ENCODE results near the gene MZT2A. TPM values are rescaled to one million over a fixed set of nuclear protein-coding genes. Genes with fewer than 3 reads are reported as not detected.
"Not testable (repeated sequence)": the region's sequence is repeated elsewhere in the genome, so short reads cannot be mapped to it uniquely, and the experiment has no call there.

The MZT2A gene
- polyA plus RNA-seq, 3 donors: 11.1 to 26.0 (median 13.6) TPM

GRCh38 chr2:131488306-131489205, 3.6 kb downstream of the MZT2A start:
- DNase-seq: no peak
- H3K27ac ChIP-seq (ENCODE audit: low read depth in 1 of 2, low read length in 2 of 2): no peak overlapping the region
- H3K9ac ChIP-seq (ENCODE audit: insufficient read depth, low read length, poor library complexity, severe bottlenecking): no peak overlapping the region
- Mint-ChIP-seq H3K4me3 (no peak overlapping the region), H3K9me3 (peaks cover 0 to 2% (median 0%) of the 10 kb centered on the region in 7 donors), H3K27me3 (ENCODE audit: low read depth in 3 of 3) (peaks cover 0 to 3% (median 0%) of the 10 kb centered on the region in 3 donors), H3K4me1 (peaks cover 16% of the 10 kb centered on the region), H3K36me3 (peaks cover 4 to 10% of the 10 kb centered on the region in 2 donors), H3K27ac (no peak overlapping the region)
- H3K4me1 ChIP-seq (ENCODE audit: control insufficient read depth in 1 of 2, insufficient read depth in 2 of 2, low read length in 2 of 2): peaks cover 13 to 20% of the 10 kb centered on the region in 2 donors
- no peaks in the 10 kb centered on the region for H3K9me3 ChIP-seq (replicated peaks in 1 of 2; ENCODE audit: control insufficient read depth in 1 of 2, insufficient read depth in 1 of 2, low read length in 2 of 2)
- WGBS (ENCODE audit: insufficient coverage): 88% methylated on average over 10 of the region's 14 CpGs
- no peak overlapping the region for H3K4me2 ChIP-seq (replicated peaks; ENCODE audit: extremely low read depth, low read length, poor library complexity, severe bottlenecking)
- no peak overlapping the region for H3K4me3 ChIP-seq (replicated peaks in 1 of 3; ENCODE audit: low read depth in 2 of 3, low read length in 3 of 3)
- H3K27me3 ChIP-seq (ENCODE audit: control insufficient read depth in 2 of 2, insufficient read depth in 2 of 2, low read length in 2 of 2): no peaks in the 10 kb centered on the region
- TF ChIP-seq CTCF (IDR thresholded peaks at IDR 0.05): no peak
- no peaks in the 10 kb centered on the region for H4K20me1 ChIP-seq (ENCODE audit: insufficient read depth, low read length)
- no peak overlapping the region for H2AFZ ChIP-seq (ENCODE audit: insufficient read depth, low read depth, low read length, poor library complexity, severe bottlenecking)
- peaks cover 28% of the 10 kb centered on the region for H3K79me2 ChIP-seq (ENCODE audit: insufficient read depth, low read length)
- H3K36me3 ChIP-seq (replicated peaks in 1 of 2; ENCODE audit: control insufficient read depth in 1 of 2, insufficient read depth in 2 of 2, low read length in 2 of 2): no peaks in the 10 kb centered on the region
- intact Hi-C loops (cut with micrococcal nuclease): no loop called here

GRCh38 chr2:131486201-131486902, 5.8 kb downstream of the MZT2A start:
- H2AFZ ChIP-seq (ENCODE audit: insufficient read depth, low read depth, low read length, poor library complexity, severe bottlenecking); H3K9ac ChIP-seq (ENCODE audit: insufficient read depth, low read length, poor library complexity, severe bottlenecking); H3K9me3 ChIP-seq (replicated peaks in 1 of 2; ENCODE audit: control insufficient read depth in 1 of 2, insufficient read depth in 1 of 2, low read length in 2 of 2); H3K27ac ChIP-seq (ENCODE audit: low read depth in 1 of 2, low read length in 2 of 2); DNase-seq; H3K4me2 ChIP-seq (replicated peaks; ENCODE audit: extremely low read depth, low read length, poor library complexity, severe bottlenecking); H3K4me3 ChIP-seq (replicated peaks in 1 of 3; ENCODE audit: low read depth in 2 of 3, low read length in 3 of 3); H3K27ac Mint-ChIP-seq; H4K20me1 ChIP-seq (ENCODE audit: insufficient read depth, low read length); H3K36me3 ChIP-seq (replicated peaks in 1 of 2; ENCODE audit: control insufficient read depth in 1 of 2, insufficient read depth in 2 of 2, low read length in 2 of 2); H3K4me1 ChIP-seq (ENCODE audit: control insufficient read depth in 1 of 2, insufficient read depth in 2 of 2, low read length in 2 of 2); H3K27me3 Mint-ChIP-seq (ENCODE audit: low read depth in 3 of 3); H3K9me3 Mint-ChIP-seq; intact Hi-C loops (cut with micrococcal nuclease); H3K4me3 Mint-ChIP-seq; H3K27me3 ChIP-seq (ENCODE audit: control insufficient read depth in 2 of 2, insufficient read depth in 2 of 2, low read length in 2 of 2): not testable (repeated sequence)
- peaks cover 12 to 14% of the 10 kb centered on the region in 2 donors for H3K36me3 Mint-ChIP-seq
- WGBS (ENCODE audit: insufficient coverage): 89% methylated on average over 11 of the region's 14 CpGs
- H3K79me2 ChIP-seq (ENCODE audit: insufficient read depth, low read length): peaks cover 18% of the 10 kb centered on the region
- H3K4me1 Mint-ChIP-seq: peaks cover 10% of the 10 kb centered on the region

GRCh38 chr2:131484906-131485460, 7.2 kb downstream of the MZT2A start:
- DNase-seq; intact Hi-C loops (cut with micrococcal nuclease); H3K9me3 ChIP-seq (replicated peaks in 1 of 2; ENCODE audit: control insufficient read depth in 1 of 2, insufficient read depth in 1 of 2, low read length in 2 of 2); H3K27ac ChIP-seq (ENCODE audit: low read depth in 1 of 2, low read length in 2 of 2); H3K4me3 ChIP-seq (replicated peaks in 1 of 3; ENCODE audit: low read depth in 2 of 3, low read length in 3 of 3); H3K36me3 ChIP-seq (replicated peaks in 1 of 2; ENCODE audit: control insufficient read depth in 1 of 2, insufficient read depth in 2 of 2, low read length in 2 of 2); H3K9me3 Mint-ChIP-seq; H3K4me1 ChIP-seq (ENCODE audit: control insufficient read depth in 1 of 2, insufficient read depth in 2 of 2, low read length in 2 of 2); H3K27me3 ChIP-seq (ENCODE audit: control insufficient read depth in 2 of 2, insufficient read depth in 2 of 2, low read length in 2 of 2); H2AFZ ChIP-seq (ENCODE audit: insufficient read depth, low read depth, low read length, poor library complexity, severe bottlenecking); H3K27me3 Mint-ChIP-seq (ENCODE audit: low read depth in 3 of 3); H3K79me2 ChIP-seq (ENCODE audit: insufficient read depth, low read length); H3K9ac ChIP-seq (ENCODE audit: insufficient read depth, low read length, poor library complexity, severe bottlenecking); H3K4me3 Mint-ChIP-seq; H3K4me2 ChIP-seq (replicated peaks; ENCODE audit: extremely low read depth, low read length, poor library complexity, severe bottlenecking); H3K4me1 Mint-ChIP-seq; H4K20me1 ChIP-seq (ENCODE audit: insufficient read depth, low read length): not testable (repeated sequence)
- WGBS (ENCODE audit: insufficient coverage): 98% methylated on average over 6 of the region's 11 CpGs
- H3K27ac Mint-ChIP-seq: peak overlapping the region in 1 of 7 donors; percentile 37
- H3K36me3 Mint-ChIP-seq: peaks cover 12 to 14% of the 10 kb centered on the region in 2 donors
